ENCODE results near the gene RAB7B. TPM values are rescaled to one million over a fixed set of nuclear protein-coding genes. Genes with fewer than 3 reads are reported as not detected.

The RAB7B gene
- total RNA-seq, 4 donors from 2014 or later = 0.15 to 0.62 (median 0.33) TPM; not detected in 1

GRCh38 chr1:205963352-205964155 lies 39.6 kb downstream of the RAB7B start:
- Histone ChIP-seq H3K9me3 (no peaks in the 10 kb centered on the region), H3K27ac (no peak overlapping the region), H3K4me1 (peaks cover 18 to 22% of the 10 kb centered on the region in 2 donors), H3K4me3 (no peak overlapping the region), H3K27me3 (no peaks in the 10 kb centered on the region), H3K36me3 (no peaks in the 10 kb centered on the region)
- in situ Hi-C loops (cut with MboI; ENCODE audit: low sequenced_read_pairs in 4 of 4) (no loop called here), intact Hi-C loops (cut with DNase I; ENCODE audit: low total_unique reads) (no loop called here)
- TF ChIP-seq CTCF (IDR thresholded peaks at IDR 0.05 in 4 of 5, conservative IDR thresholded peaks at IDR 0.05 in 1 of 5) (no peak), POLR2A (IDR thresholded peaks at IDR 0.05) (no peak)
- ATAC-seq = no peak
- no peak for DNase-seq

GRCh38 chr1:205962821-205963221 lies 40.4 kb downstream of the RAB7B start:
- ATAC-seq = no peak
- no peak overlapping the region for H3K4me3 ChIP-seq
- H3K27ac ChIP-seq = peak overlapping the region in 1 of 4 donors; percentile 55
- no peaks in the 10 kb centered on the region for H3K9me3 ChIP-seq
- H3K36me3 ChIP-seq = no peaks in the 10 kb centered on the region
- in situ Hi-C loops (cut with MboI; ENCODE audit: low sequenced_read_pairs in 4 of 4) = no loop called here
- no peaks in the 10 kb centered on the region for H3K27me3 ChIP-seq
- DNase-seq = no peak
- intact Hi-C loops (cut with DNase I; ENCODE audit: low total_unique reads) = no loop called here
- peaks cover 18 to 22% of the 10 kb centered on the region in 2 donors for H3K4me1 ChIP-seq
- TF ChIP-seq CTCF (IDR thresholded peaks at IDR 0.05 in 4 of 5, conservative IDR thresholded peaks at IDR 0.05 in 1 of 5) (no peak), POLR2A (IDR thresholded peaks at IDR 0.05) (no peak)

- Histone ChIP-seq H3K27ac (peak overlapping the region in 1 of 4 donors; percentile 55), H3K27me3 (no peaks in the 10 kb centered on the region), H3K36me3 (no peaks in the 10 kb centered on the region), H3K9me3 (no peaks in the 10 kb centered on the region), H3K4me3 (no peak overlapping the region), H3K4me1 (peaks cover 18 to 22% of the 10 kb centered on the region in 2 donors)
- TF ChIP-seq POLR2A (IDR thresholded peaks at IDR 0.05) (no peak), CTCF (IDR thresholded peaks at IDR 0.05 in 4 of 5, conservative IDR thresholded peaks at IDR 0.05 in 1 of 5) (no peak)
- intact Hi-C loops (cut with DNase I; ENCODE audit: low total_unique reads) (no loop called here), in situ Hi-C loops (cut with MboI; ENCODE audit: low sequenced_read_pairs in 4 of 4) (no loop called here)
- ATAC-seq (peak; percentile 74 to 84), DNase-seq (peak; percentile 18 to 49)
Observed at GRCh38 chr1:205961991-205962820, 41.0 kb downstream of the RAB7B start.

GRCh38 chr1:205961405-205961804 lies 41.8 kb downstream of the RAB7B start:
- intact Hi-C loops (cut with DNase I; ENCODE audit: low total_unique reads) (no loop called here), in situ Hi-C loops (cut with MboI; ENCODE audit: low sequenced_read_pairs in 4 of 4) (no loop called here)
- Histone ChIP-seq H3K27ac (no peak overlapping the region), H3K4me1 (peaks cover 18 to 22% of the 10 kb centered on the region in 2 donors), H3K9me3 (no peaks in the 10 kb centered on the region), H3K4me3 (no peak overlapping the region), H3K36me3 (no peaks in the 10 kb centered on the region), H3K27me3 (no peaks in the 10 kb centered on the region)
- TF ChIP-seq POLR2A (IDR thresholded peaks at IDR 0.05) = no peak
- TF ChIP-seq CTCF (IDR thresholded peaks at IDR 0.05 in 4 of 5, conservative IDR thresholded peaks at IDR 0.05 in 1 of 5) = no peak
- DNase-seq (no peak), ATAC-seq (no peak)
